COLO668 (cell line): ENCODE data around the gene CAPN11.

Experiments
- DNase-seq: peaks from one replicate; lab custom pipeline; 2025; ENCODE audit not compliant: unreplicated experiment; lab: John Stamatoyannopoulos, UW

The CAPN11 gene

DNA sequence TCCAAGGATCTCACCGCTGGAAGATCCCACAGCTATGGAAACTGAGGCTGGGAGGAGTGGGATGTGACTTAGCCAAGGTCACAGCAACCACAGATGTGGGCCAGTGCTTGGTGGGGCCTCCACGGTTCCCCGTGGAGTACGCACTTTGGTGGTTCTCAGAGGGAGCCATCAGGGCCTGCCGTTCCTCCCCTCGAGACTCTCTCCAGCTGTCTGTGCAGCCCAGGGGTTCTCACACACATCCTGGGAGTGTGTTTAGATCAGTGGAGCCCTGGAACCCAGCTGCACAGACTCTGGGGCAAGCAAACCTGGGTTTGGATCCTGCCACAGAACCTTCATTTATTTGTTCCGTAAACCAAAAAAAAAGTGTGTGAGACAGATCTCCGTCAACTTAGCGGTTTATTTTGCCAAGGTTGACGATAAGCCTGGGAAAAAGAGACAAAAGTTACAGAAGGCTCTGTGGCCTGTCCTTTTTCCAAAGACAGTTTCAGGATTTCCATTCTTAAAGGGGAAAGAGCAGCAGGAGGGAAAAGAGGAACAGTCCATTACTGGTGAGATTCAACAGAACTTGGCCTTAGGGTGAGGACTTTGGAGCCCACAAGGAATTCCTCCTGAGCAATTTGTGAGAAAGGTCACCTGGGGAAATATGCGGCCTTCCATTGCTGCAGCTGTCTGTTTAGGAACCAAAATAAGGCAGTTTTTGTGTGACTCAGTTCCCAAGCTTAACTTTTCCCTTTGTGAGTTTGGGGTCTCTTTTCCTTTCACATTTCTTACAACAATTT, 44.5 kb downstream of the CAPN11 start:
- DNase-seq: no peak

DNA sequence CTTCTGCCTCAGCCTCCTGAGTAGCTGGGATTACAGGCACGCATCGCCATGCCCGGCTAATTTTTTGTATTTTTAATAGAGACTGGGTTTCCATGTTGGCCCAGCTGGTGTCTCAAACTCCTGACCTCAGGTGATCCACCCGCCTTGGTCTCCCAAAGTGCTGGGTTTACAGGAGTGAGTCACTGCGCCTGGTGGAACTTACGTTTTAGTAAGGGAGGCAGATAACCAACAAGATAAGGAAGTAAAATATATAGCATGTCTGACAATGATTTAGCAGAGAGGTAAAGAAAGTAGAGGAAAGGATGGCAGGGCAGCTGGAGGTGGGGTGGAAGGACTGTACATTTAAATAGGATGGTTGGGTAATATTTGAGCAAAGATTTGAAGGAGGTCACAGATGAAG, 45.3 kb downstream of the CAPN11 start:
- DNase-seq: no peak

DNA sequence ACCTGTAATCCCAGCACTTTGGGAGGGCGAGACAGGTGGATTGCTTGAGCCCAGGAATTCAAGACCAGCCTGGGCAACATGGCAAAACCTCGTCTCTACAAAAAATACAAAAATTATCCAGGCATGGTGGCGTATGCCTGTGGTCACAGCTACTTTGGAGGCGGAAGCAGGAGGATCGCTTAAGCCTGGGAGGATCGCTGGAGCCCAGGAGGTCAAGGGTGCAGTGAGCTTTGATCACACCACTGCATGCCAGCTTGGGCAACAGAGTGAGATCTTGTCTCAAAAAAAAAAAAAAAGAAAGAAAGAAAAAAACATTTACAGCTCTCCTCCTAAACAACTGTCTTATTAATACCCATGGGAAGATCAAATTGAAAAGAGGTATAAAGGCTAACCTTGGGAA, 49.3 kb downstream of the CAPN11 start:
- DNase-seq: no peak

DNA sequence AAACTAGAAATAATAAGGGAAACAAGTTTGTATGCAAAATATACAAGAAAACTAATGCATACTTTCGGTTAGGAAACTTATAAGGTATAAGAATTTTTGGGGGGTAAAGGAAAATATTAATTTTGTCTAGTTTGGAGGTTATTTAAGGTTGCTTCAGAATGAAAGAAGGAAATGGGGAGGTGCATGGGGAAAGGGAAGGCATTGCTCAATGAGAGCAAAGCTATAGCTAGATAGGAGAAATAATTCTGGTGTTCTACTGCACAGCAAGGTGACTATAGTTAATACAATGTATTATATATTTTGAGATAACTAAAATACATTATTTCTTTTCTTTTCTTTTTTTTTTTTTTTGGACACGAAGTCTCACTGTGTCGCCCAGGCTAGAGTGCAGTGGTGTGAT, 52.7 kb downstream of the CAPN11 start:
- no peak for DNase-seq

GRCh38 chr6:44214307-44214706, 55.7 kb downstream of the CAPN11 start:
- DNase-seq: no peak

DNA sequence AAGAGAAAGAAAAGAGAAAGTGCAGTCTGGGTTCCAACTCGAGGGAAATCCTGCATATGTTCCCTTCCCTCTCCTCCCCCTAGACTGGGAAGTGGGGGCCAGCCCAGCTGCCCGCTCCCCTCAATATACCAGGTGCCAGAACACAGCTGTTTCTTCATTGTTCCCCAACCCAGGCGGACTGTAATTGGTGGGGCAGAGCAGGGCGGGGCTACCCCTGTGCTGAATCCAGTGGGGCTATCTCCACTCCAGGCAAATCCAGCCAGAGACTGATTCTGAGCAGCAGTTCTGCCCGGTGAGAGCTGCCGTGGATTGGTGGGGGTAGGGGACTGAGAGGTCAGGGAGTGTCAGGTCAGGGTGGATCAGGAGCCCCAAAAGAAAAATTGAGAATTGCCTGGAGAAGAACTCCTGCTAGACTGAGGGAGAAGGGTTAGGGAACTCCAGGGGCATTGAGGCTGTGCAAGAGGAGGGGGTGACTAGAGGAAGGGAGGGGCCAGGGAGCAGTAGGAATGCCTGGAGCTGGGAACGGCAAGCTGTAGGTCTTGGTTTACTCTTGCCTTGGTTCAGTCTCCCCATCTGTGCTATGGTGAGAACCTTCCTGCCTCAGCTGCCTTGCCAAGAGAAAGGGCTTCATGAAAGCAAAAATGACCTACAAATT, 58.2 kb downstream of the CAPN11 start, which contains the start of gene MYMX:
TSS of gene MYMX (plus strand) at position 250 of the 655 bp plus-strand sequence. CDS start 546 bp downstream, outside the sequence.
- DNase-seq: peak; percentile 3

DNA sequence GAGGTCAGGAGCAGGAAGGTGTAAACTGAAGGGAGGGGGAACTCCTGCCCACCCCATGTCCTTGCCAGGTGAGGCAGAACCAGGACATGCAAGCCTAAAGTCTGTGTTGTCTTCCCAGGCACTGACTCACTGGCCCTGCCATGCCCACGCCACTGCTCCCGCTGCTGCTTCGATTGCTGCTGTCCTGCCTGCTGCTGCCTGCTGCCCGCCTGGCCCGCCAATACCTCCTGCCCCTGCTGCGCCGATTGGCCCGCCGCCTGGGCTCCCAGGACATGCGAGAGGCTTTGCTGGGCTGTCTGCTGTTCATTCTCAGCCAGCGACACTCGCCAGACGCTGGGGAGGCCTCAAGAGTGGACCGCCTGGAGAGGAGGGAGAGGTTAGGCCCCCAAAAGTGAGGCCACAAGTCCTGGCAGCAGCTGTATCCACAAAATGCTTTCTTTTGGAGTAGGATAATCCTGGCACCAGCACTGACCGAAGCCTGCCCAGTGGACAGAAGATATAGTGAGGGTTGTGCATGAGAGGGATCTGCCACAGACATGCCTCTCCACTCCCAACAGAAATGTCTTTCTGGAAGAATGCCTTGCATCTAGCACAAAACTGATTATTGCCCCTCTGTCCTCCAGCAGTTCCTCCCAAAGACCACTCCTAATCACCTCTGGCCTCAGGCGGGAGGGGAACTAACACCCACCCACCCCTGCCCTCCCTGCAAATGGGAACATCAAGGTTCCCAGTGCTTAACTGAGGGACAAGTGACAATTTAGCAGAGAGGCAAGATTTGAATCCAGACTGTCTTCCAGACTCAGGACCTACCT, 58.9 kb downstream of the CAPN11 start:
- no peak for DNase-seq

GRCh38 chr6:44219053-44219814, 60.6 kb downstream of the CAPN11 start:
- peak; percentile 73 for DNase-seq

DNA sequence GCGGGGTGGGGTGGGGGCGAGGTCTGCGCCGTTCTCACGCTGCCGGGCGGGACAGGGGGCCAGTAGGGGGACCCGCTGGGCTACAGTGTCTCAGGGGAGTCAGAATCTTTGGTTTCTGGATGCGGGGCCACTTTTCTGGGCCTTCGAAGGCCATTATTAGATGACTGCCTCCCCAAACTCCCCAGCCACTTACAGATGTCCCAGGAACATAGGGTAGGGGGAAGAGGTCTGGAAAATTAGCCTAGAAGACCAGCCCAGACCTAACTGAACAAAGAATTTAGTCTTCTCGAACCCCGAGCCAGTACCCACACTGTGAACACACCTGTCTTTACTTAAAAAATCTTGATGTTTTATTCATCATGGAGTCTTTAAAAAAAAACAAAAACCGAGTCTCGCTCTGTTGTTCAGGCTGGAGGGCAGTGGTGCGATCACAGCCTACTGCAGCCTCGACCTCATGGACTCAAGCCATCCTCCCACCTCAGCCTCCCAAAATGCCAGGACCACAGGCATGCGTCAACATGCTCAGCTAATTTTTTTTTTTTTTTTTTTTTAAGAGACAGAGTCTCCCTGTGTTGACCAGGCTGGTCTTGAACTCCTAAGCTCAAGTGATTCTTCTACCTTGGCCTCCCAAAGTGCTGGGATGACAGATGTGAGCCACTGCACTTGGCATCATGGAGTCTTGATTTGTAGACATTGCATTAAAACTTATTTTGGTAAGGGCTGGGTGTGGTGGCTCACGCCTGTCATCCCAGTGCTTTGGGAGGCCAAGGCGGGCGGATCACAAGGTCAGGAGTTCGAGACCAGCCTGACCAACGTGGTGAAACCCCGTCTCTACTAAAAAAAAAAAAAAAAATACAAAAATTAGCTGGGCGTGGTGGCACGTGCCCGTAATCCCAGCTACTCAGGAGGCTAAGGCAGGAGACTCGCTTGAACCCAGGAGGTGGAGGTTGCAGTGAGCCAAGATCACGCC, 61.5 kb downstream of the CAPN11 start:
- no peak for DNase-seq

GRCh38 chr6:44220913-44221290, 62.3 kb downstream of the CAPN11 start:
- no peak for DNase-seq

- peak; percentile 77 for DNase-seq
Observed at GRCh38 chr6:44221291-44221960, 62.8 kb downstream of the CAPN11 start.

DNA sequence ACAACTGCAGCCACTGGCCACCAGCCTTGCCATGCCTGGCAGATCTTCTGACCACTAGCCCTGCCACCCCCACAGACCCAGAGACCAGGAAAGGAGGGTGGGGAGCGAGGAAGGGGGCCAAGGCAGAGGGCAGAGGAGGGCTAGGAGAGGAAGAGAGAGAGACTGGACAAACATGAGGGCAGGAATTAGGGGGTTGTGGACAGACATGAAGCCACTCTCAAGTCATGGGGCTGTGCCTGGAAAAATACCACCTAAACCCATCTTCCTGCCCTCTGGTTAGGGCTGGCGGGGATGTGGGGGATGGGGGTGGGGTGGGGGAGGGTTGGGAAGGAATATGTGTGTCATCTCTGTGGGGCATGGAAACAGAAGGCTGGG, 63.3 kb downstream of the CAPN11 start:
- no peak for DNase-seq

DNA sequence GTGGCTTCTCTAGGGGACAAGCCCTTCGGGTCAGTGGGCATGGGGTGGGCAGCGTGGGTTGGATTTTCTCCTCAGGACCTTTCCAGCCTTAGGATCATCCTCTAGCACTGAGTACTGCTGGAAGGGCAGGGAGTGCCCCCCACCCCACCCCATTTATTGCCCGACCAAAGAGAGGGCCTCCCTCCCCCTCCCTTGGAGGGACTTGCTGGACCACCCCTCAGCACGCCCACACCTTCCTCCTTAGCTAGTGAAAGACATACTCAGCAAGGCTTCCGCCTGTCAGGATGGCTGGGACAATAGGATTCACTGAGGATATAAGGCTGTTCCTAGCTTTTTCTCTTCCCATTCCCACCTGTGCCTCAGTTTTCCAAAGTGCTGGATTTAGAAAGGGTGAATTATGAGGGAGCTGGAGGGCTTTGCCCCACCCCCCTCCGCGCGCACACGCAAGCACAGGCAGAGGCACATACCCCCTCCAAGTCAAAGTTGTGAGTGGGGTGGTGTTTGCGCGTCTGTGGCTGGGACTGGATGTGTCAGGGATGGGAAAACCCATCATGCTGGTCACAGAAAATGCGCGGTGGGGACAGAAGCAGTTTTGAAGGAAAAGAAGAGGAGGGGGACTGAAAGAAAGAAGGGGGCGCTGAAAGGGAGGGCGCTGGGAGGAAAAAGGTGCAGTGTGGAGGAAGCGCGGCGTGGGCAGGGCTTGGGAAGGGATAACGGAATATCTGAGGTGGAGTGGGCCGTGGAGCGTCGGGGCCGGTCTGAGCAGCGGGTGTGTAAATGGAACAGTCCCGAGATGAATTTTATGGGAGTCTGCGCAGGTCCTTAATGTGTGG, 64.1 kb downstream of the CAPN11 start:
- DNase-seq: peak; percentile 38

- DNase-seq: peak; percentile 86
Observed at GRCh38 chr6:44223319-44224028, 64.9 kb downstream of the CAPN11 start, which contains the start of gene SLC29A1. TSS of gene SLC29A1 (plus strand) at chr6:44223595. CDS start at chr6:44227314, 3,719 bp downstream.

DNA sequence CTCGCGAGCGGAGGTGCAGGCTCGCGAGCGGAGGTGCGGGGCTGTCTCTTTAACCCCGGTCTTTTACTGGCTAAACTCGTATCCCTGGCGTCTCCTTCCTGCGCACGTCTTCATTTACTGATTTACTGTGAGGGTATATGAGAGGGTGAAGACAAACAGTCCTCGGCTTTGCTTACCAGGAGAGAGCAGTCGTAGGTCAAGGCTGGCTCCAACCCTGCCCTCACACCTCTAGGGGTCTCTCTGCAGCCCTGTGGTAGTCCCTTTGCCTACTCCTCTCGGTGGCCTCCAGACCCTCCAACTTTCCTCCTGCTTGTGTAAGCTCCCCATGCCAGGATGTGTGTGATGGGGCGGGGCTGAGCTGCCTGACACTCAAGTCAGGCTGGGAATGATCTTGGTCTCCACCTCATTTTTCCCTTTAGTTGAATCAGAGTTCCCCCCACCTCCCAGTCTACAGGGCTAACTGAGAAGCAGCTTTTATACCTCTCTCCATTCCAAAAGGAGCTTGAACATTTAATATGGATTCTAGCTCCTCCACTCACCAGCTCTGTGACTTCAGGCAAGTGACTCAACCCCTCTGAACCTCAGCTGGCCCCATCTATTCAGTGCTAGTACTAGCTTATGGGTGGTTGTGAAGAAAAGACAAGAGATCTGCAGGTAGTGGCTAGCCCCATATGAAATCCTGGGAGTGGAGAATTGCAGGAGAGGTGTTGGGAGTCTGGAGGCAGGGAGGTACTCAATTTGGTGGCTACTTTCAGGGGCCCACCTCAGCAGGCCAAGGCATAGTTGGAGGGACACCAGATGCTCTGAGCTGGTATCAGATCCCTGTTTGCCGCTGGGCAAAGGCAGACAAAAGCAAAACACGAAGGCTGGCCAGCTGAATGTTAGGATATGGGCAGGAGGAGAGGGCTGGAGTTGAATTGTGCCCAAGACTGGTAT, 65.7 kb downstream of the CAPN11 start:
- peak; percentile 31 for DNase-seq

- no peak for DNase-seq
Observed at GRCh38 chr6:44224965-44225305, 66.3 kb downstream of the CAPN11 start.
